ENCODE data around the gene ULK4.

ULK4 gene

DNA sequence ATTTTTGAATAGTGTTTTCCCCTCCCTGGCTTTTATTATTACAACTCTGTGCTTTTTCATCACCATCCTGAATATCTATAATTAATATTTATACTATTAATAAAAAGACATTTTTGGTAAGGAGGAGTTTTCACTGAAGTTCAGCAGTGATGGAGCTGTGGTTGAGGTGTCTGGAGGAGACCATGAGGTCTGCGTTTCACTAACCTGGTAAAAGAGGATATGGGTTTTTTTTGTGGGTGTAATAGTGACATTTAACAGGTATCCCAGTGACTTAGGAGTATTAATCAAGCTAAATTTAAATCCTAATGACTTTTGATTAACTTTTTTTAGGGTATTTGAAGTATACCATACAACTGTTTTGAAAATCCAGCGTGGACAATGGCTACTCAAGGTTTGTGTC, 738.2 kb downstream of the ULK4 start:
- CTCF ChIA-PET = no interaction called here
- POLR2A ChIA-PET = no interaction called here
- TF ChIP-seq ZNF384 (IDR thresholded peaks at IDR 0.05) (no peak), SUZ12 (IDR thresholded peaks at IDR 0.05) (no peak), FOXK2 (IDR thresholded peaks at IDR 0.05) (no peak), CTBP1 (IDR thresholded peaks at IDR 0.05; ENCODE audit: borderline replicate concordance) (no peak), HDGF (IDR thresholded peaks at IDR 0.05; ENCODE audit: borderline replicate concordance) (no peak), L3MBTL2 (conservative IDR thresholded peaks at IDR 0.05) (no peak), TARDBP (IDR thresholded peaks at IDR 0.05) (no peak), SP1 (IDR thresholded peaks at IDR 0.05) (no peak), FOXM1 (IDR thresholded peaks at IDR 0.05; ENCODE audit: borderline replicate concordance) (no peak), ARNT (IDR thresholded peaks at IDR 0.05) (no peak), BHLHE40 (IDR thresholded peaks at IDR 0.05; ENCODE audit: borderline replicate concordance) (no peak), NFRKB (IDR thresholded peaks at IDR 0.05) (no peak), LEF1 (IDR thresholded peaks at IDR 0.05; ENCODE audit: borderline replicate concordance) (no peak)
- TF ChIP-seq, protein P1, sequence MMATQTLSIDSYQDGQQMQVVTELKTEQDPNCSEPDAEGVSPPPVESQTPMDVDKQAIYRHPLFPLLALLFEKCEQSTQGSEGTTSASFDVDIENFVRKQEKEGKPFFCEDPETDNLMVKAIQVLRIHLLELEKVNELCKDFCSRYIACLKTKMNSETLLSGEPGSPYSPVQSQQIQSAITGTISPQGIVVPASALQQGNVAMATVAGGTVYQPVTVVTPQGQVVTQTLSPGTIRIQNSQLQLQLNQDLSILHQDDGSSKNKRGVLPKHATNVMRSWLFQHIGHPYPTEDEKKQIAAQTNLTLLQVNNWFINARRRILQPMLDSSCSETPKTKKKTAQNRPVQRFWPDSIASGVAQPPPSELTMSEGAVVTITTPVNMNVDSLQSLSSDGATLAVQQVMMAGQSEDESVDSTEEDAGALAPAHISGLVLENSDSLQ (IDR thresholded peaks at IDR 0.05) = no peak
- no peak for DNase-seq (ENCODE audit: extremely low spot score)

DNA sequence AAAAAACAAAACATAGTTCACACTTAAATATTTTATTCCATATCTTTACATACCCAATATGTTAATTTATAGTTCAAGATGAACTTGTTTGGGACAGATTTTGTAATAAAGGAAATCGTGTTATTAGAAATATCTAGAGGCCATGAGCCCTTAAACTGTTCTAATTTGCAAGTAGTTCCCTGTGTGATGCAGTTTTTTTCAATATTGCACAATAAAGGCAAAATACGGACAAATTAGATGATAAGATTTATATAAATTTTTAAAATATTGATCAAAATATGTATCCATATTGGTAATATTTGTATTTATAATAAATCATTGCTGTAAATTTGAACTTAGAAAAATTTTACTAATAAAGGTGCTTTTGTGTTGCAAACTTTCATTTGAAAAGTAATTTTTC, 738.8 kb downstream of the ULK4 start:
- POLR2A ChIA-PET = no interaction called here
- DNase-seq (ENCODE audit: extremely low spot score) = no peak
- no peak for TF ChIP-seq FOXA1 (IDR thresholded peaks at IDR 0.05)
- TF ChIP-seq BHLHE40 (IDR thresholded peaks at IDR 0.05; ENCODE audit: borderline replicate concordance) = no peak
- TF ChIP-seq HDGF (IDR thresholded peaks at IDR 0.05; ENCODE audit: borderline replicate concordance) = no peak
- TF ChIP-seq ZNF384 (IDR thresholded peaks at IDR 0.05) = no peak
- no peak for TF ChIP-seq FOXM1 (IDR thresholded peaks at IDR 0.05; ENCODE audit: borderline replicate concordance)
- no peak for TF ChIP-seq LEF1 (IDR thresholded peaks at IDR 0.05; ENCODE audit: borderline replicate concordance)
- CTCF ChIA-PET = no interaction called here

DNA sequence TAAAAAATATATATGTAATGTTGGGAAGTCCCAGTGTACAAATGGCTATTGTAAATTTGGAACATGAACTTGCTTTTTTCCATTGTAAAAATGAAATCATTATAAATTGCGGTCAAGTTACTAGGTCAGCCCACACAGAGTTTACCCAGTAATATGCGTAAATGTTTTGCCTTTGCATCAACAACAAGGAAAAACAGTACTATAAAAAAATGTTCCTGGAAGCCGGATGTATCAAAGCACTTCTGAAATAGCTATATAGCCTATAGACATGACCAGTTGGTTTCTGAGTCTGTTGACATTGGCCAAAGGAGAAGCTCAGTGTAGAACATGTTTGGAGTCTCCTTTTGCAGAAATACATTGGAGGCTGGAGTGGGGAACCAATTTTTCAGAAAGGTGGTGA, 739.4 kb downstream of the ULK4 start:
- TF ChIP-seq FOXA1 (IDR thresholded peaks at IDR 0.05) (no peak), L3MBTL2 (conservative IDR thresholded peaks at IDR 0.05) (no peak), LEF1 (IDR thresholded peaks at IDR 0.05; ENCODE audit: borderline replicate concordance) (no peak), CTBP1 (IDR thresholded peaks at IDR 0.05; ENCODE audit: borderline replicate concordance) (no peak), FOXM1 (IDR thresholded peaks at IDR 0.05; ENCODE audit: borderline replicate concordance) (no peak), ARNT (IDR thresholded peaks at IDR 0.05) (no peak), TARDBP (IDR thresholded peaks at IDR 0.05) (no peak), ELF4 (IDR thresholded peaks at IDR 0.05) (no peak), FOXK2 (IDR thresholded peaks at IDR 0.05) (no peak), ZNF384 (IDR thresholded peaks at IDR 0.05) (no peak), HDGF (IDR thresholded peaks at IDR 0.05; ENCODE audit: borderline replicate concordance) (no peak), NFRKB (IDR thresholded peaks at IDR 0.05) (no peak), SP1 (IDR thresholded peaks at IDR 0.05) (no peak)
- TF ChIP-seq, protein P1 (IDR thresholded peaks at IDR 0.05) = no peak
- ChIA-PET POLR2A (no interaction called here), CTCF (no interaction called here)
- no peak for DNase-seq (ENCODE audit: extremely low spot score)

DNA sequence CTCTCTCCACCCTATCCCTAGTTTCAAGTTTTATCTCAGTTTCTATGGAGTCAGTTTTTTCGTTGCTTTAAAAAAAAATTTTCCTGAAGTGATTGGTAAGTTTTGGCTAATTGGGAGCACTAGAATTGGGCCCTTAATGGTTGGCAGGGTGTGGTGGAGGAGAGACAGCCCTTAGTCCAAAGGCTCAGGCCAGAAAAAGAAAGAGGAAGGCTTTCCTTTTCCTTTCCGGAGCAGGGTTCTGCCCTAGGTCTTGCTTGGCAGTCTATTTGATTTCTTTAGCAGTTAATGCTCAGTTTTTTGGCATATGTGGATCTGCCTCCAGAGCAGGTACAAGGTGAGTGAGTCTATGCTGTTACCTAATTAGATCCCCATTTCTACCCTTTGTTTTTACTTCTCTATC, 739.9 kb downstream of the ULK4 start:
- ChIA-PET CTCF (no interaction called here), POLR2A (no interaction called here)
- no peak for TF ChIP-seq HDGF (IDR thresholded peaks at IDR 0.05; ENCODE audit: borderline replicate concordance)
- DNase-seq (ENCODE audit: extremely low spot score) = no peak

DNA sequence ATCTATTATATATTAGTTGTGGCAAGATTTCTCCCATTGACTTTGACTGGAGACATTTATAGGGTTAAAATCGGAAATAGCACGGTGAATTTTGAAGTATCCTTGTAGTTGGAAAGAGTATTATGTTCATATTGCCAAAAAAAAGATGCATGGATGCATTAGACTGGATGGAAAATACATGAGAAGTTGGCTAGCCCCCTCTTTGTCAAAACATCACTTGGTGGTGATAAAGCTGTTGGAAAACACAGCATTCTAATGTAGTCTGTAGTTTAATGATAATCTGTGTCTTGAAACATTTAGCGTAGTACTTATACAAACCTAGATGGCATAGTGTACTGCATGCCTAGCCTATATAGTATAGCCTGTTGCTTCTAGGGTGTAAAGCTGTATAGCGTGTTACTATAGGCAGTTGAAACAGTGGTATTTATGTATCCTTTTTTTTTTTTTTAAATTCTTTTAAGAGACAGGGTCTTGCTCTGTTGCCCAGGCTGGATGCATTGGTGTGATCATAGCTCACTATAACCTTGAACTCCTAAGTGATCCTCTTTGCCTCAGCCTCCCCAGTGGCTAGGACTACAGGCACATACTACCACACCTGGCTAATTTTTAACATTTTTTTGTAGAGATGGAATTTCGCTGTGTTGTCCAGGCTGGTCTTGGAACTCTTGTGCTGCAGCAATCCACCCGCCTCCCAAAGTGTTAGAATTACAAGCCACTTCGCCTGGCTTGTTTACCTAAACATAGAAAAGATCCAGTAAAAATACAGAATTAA, 740.8 kb downstream of the ULK4 start:
- CTCF ChIA-PET = interaction anchor here (0.6 kb wide), 1 partner anchor 10 kb away, joined by 8 read pairs; no protein-coding TSS in a partner anchor
- POLR2A ChIA-PET = no interaction called here
- no peak for DNase-seq (ENCODE audit: extremely low spot score)
- no peak for TF ChIP-seq ZNF384 (IDR thresholded peaks at IDR 0.05)
- TF ChIP-seq HDGF (IDR thresholded peaks at IDR 0.05; ENCODE audit: borderline replicate concordance) = no peak
- no peak for TF ChIP-seq FOXA1 (IDR thresholded peaks at IDR 0.05)
- no peak for TF ChIP-seq L3MBTL2 (conservative IDR thresholded peaks at IDR 0.05)

DNA sequence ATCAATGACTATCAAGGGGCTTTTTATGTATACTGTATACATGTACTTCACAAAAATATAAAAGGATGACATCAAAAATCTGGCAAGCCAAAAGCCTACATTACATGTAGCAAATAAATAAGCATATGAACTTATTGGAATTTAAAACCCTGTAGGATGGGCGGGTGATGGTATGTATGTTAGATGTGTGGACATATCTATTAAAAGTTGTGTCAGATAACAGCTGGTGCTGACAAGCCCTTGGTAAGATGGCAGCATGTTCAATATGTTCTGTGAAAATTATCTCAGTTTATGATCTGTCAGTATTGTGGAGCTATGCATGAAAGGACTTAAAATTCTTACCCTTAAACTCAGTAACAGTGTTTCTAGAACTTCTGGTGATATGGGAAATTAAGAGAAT, 742.5 kb downstream of the ULK4 start:
- no peak for DNase-seq (ENCODE audit: extremely low spot score)
- TF ChIP-seq L3MBTL2 (conservative IDR thresholded peaks at IDR 0.05) (no peak), HDGF (IDR thresholded peaks at IDR 0.05; ENCODE audit: borderline replicate concordance) (no peak), LEF1 (IDR thresholded peaks at IDR 0.05; ENCODE audit: borderline replicate concordance) (no peak)
- ChIA-PET CTCF (interaction anchor here (0.6 kb wide), 1 partner anchor 910 kb away, joined by 3 read pairs; no protein-coding TSS in a partner anchor), POLR2A (interaction anchor here (0.9 kb wide), 1 partner anchor 20 kb away, joined by 3 read pairs; the partner anchor contains the start of gene CTNNB1)

DNA sequence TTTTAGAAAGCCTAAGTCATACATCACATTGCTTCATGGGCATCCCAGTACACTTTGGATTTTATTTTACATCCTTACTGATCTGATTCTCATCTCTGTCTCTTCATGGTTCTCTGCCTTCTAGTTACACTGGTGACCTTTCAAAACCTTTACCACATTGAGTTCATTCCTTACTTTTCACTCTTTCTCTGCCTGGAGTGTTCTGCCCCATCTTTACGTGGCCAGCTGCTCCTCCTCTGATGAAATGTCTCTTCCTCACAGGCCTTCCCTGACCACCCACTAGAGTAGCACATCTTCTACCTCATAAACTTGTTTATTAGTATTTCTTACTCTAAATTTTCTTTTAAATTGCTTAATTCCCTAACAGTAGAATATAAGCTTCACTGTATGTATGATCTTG, 744.9 kb downstream of the ULK4 start:
- ChIA-PET POLR2A (no interaction called here), CTCF (no interaction called here)
- no peak for DNase-seq (ENCODE audit: extremely low spot score)
- TF ChIP-seq, protein P1 (IDR thresholded peaks at IDR 0.05) = no peak
- TF ChIP-seq ZNF384 (IDR thresholded peaks at IDR 0.05) = no peak
- TF ChIP-seq CTBP1 (IDR thresholded peaks at IDR 0.05; ENCODE audit: borderline replicate concordance) = no peak
- TF ChIP-seq SP1 (IDR thresholded peaks at IDR 0.05) = no peak
- no peak for TF ChIP-seq BHLHE40 (IDR thresholded peaks at IDR 0.05; ENCODE audit: borderline replicate concordance)
- no peak for TF ChIP-seq ARNT (IDR thresholded peaks at IDR 0.05)
- no peak for TF ChIP-seq NFRKB (IDR thresholded peaks at IDR 0.05)
- TF ChIP-seq LEF1 (IDR thresholded peaks at IDR 0.05; ENCODE audit: borderline replicate concordance) = no peak
- TF ChIP-seq FOXA1 (IDR thresholded peaks at IDR 0.05) = no peak
- TF ChIP-seq L3MBTL2 (conservative IDR thresholded peaks at IDR 0.05) = no peak
- TF ChIP-seq TARDBP (IDR thresholded peaks at IDR 0.05) = no peak
- no peak for TF ChIP-seq FOXK2 (IDR thresholded peaks at IDR 0.05)
- TF ChIP-seq ELF4 (IDR thresholded peaks at IDR 0.05) = no peak
- TF ChIP-seq HDGF (IDR thresholded peaks at IDR 0.05; ENCODE audit: borderline replicate concordance) = no peak
- no peak for TF ChIP-seq FOXM1 (IDR thresholded peaks at IDR 0.05; ENCODE audit: borderline replicate concordance)
- no peak for TF ChIP-seq SUZ12 (IDR thresholded peaks at IDR 0.05)
